Trophoblast cell (in vitro differentiated cells and primary cell): ENCODE results near the gene DKKL1.

ENCODE experiments used
- DNase-seq, 2 donors: peaks; one replicate each; pipeline ENCODE4 v3.0.0-alpha.2; 2016
- H2AFZ ChIP-seq: 2 replicates; pipeline ENCODE4 v1.6.1; 2013; ENCODE audit warnings: low read length, moderate library complexity, mild to moderate bottlenecking; ENCODE audit not compliant: insufficient read depth, poor library complexity
- H2AK5ac ChIP-seq: 2 replicates; pipeline ENCODE4 v1.6.1; 2013; ENCODE audit warnings: mild to moderate bottlenecking, low read length
- H2BK120ac ChIP-seq: 2 replicates; pipeline ENCODE4 v1.6.1; 2013; ENCODE audit warnings: low read length, mild to moderate bottlenecking, moderate library complexity; ENCODE audit not compliant: insufficient read depth, poor library complexity
- H2BK12ac ChIP-seq: 2 replicates; pipeline ENCODE4 v1.6.1; 2013; ENCODE audit warnings: mild to moderate bottlenecking, low read length, moderate library complexity
- H2BK5ac ChIP-seq: 2 replicates; pipeline ENCODE4 v1.6.1; 2013; ENCODE audit warnings: low read length, low read depth, moderate library complexity, mild to moderate bottlenecking; ENCODE audit not compliant: poor library complexity
- H3K14ac ChIP-seq: 2 replicates; pipeline ENCODE4 v1.6.1; 2013; ENCODE audit warnings: mild to moderate bottlenecking, low read length
- H3K18ac ChIP-seq: 2 replicates; pipeline ENCODE4 v1.6.1; 2013; ENCODE audit warnings: mild to moderate bottlenecking, low read length
- H3K23ac ChIP-seq: 2 replicates; pipeline ENCODE4 v1.6.1; 2013; ENCODE audit warnings: low read length
- H3K27ac ChIP-seq: 2 replicates; pipeline ENCODE4 v1.5.1; 2013; ENCODE audit warnings: low read depth, mild to moderate bottlenecking, inconsistent platforms, low read length, moderate library complexity
- H3K27me3 ChIP-seq: 2 replicates; pipeline ENCODE4 v1.6.1; 2013; ENCODE audit warnings: inconsistent platforms, mild to moderate bottlenecking, low read length, moderate library complexity; ENCODE audit not compliant: insufficient read depth
- H3K36me3 ChIP-seq, 2 experiments: 1 replicate in 1 of 2; 2 replicates in 1 of 2; pipeline ENCODE4 v1.6.1; 2013; ENCODE audit warnings: low read length in 2 of 2, mild to moderate bottlenecking in 2 of 2, moderate library complexity in 1 of 2; ENCODE audit not compliant: insufficient read depth in 2 of 2, control insufficient read depth in 1 of 2
- H3K4ac ChIP-seq: 2 replicates; pipeline ENCODE4 v1.6.1; 2013; ENCODE audit warnings: low read depth, mild to moderate bottlenecking, low read length, moderate library complexity
- H3K4me1 ChIP-seq, 2 experiments: 1 replicate in 1 of 2; 2 replicates in 1 of 2; pipeline ENCODE4 v1.6.1; 2013; ENCODE audit warnings: low read length in 2 of 2, mild to moderate bottlenecking in 2 of 2, moderate library complexity in 1 of 2; ENCODE audit not compliant: insufficient read depth in 2 of 2, control insufficient read depth in 1 of 2
- H3K4me2 ChIP-seq: 2 replicates; pipeline ENCODE4 v1.6.1; 2013; ENCODE audit warnings: inconsistent platforms, mild to moderate bottlenecking, low read length, moderate library complexity
- H3K4me3 ChIP-seq: 2 replicates; pipeline ENCODE4 v1.5.1; 2013; ENCODE audit warnings: mild to moderate bottlenecking, low read depth, low read length, inconsistent platforms
- H3K79me1 ChIP-seq: one replicate; pipeline ENCODE4 v1.6.1; 2013; ENCODE audit warnings: low read length
- H3K79me2 ChIP-seq: 2 replicates; pipeline ENCODE4 v1.6.1; 2013; ENCODE audit warnings: low read length, mild to moderate bottlenecking; ENCODE audit not compliant: control insufficient read depth, insufficient read depth, poor library complexity
- H3K9ac ChIP-seq: 2 replicates; pipeline ENCODE4 v1.6.1; 2013; ENCODE audit warnings: mild to moderate bottlenecking, low read length
- H3K9me3 ChIP-seq: 2 replicates; pipeline ENCODE4 v1.6.1; 2013; ENCODE audit warnings: low read depth, mild to moderate bottlenecking, control low read depth, inconsistent platforms, low read length; ENCODE audit not compliant: insufficient read depth
- H4K12ac ChIP-seq: 2 replicates; pipeline ENCODE4 v1.6.1; 2013; ENCODE audit warnings: low read depth, mild to moderate bottlenecking, low read length, moderate library complexity
- H4K8ac ChIP-seq: 2 replicates; pipeline ENCODE4 v1.6.1; 2013; ENCODE audit warnings: low read depth, mild to moderate bottlenecking, low read length, moderate library complexity
- H4K91ac ChIP-seq: one replicate; pipeline ENCODE4 v1.6.1; 2013; ENCODE audit warnings: low read depth, mild to moderate bottlenecking, low read length, moderate library complexity
- WGBS: extraction: QIAGEN DNeasy Blood & Tissue Kit; methylation state at CpG from one replicate; pipeline ENCODE4 v1.1.7; 2013; ENCODE audit warnings: missing lambda C conversion rate; ENCODE audit not compliant: insufficient read length, insufficient coverage; ENCODE audit errors: extremely low coverage; 5-methylcytosine and 5-hydroxymethylcytosine counted together

The DKKL1 gene

GRCh38 chr19:49413348-49413747, 49.7 kb downstream of the DKKL1 start:
- Histone ChIP-seq H2BK12ac (no peak overlapping the region), H2AFZ (no peak overlapping the region), H2AK5ac (no peak overlapping the region), H3K79me1 (no peaks in the 10 kb centered on the region), H3K14ac (no peak overlapping the region), H4K12ac (no peak overlapping the region), H2BK120ac (no peak overlapping the region), H3K4me2 (no peak overlapping the region), H2BK5ac (no peak overlapping the region), H3K27me3 (no peaks in the 10 kb centered on the region), H3K79me2 (no peaks in the 10 kb centered on the region), H3K4me1 (peaks cover 0 to 3% of the 10 kb centered on the region in 2 experiments), H4K91ac (no peak overlapping the region), H4K8ac (no peak overlapping the region), H3K4me3 (no peak overlapping the region), H3K4ac (no peak overlapping the region), H3K9me3 (no peaks in the 10 kb centered on the region), H3K23ac (no peak overlapping the region), H3K9ac (no peak overlapping the region), H3K27ac (no peak overlapping the region), H3K18ac (no peak overlapping the region), H3K36me3 (no peaks in the 10 kb centered on the region)
- no CpG with 5 or more reads among the region's 9 CpGs for WGBS
- no peak for DNase-seq

- H4K12ac ChIP-seq: no peak overlapping the region
- H2BK5ac ChIP-seq: no peak overlapping the region
- no peaks in the 10 kb centered on the region for H3K79me1 ChIP-seq
- H3K18ac ChIP-seq: no peak overlapping the region
- H3K27ac ChIP-seq: no peak overlapping the region
- H3K14ac ChIP-seq: no peak overlapping the region
- no peak overlapping the region for H2BK120ac ChIP-seq
- no peak overlapping the region for H3K4me2 ChIP-seq
- H3K79me2 ChIP-seq: no peaks in the 10 kb centered on the region
- no peak overlapping the region for H2BK12ac ChIP-seq
- no peak overlapping the region for H4K8ac ChIP-seq
- no peaks in the 10 kb centered on the region for H3K27me3 ChIP-seq
- H3K23ac ChIP-seq: no peak overlapping the region
- no peaks in the 10 kb centered on the region for H3K36me3 ChIP-seq
- no peak overlapping the region for H3K4ac ChIP-seq
- no peak for DNase-seq
- no peaks in the 10 kb centered on the region for H3K9me3 ChIP-seq
- H4K91ac ChIP-seq: no peak overlapping the region
- no peak overlapping the region for H3K4me3 ChIP-seq
- no peak overlapping the region for H2AFZ ChIP-seq
- no peak overlapping the region for H3K9ac ChIP-seq
- H3K4me1 ChIP-seq: peaks cover 0 to 3% of the 10 kb centered on the region in 2 experiments
- no peak overlapping the region for H2AK5ac ChIP-seq
- no CpG with 5 or more reads among the region's 3 CpGs for WGBS
These were observed 50.6 kb downstream of the DKKL1 start for GRCh38 chr19:49414256-49414655.

- no CpG with 5 or more reads among the region's 15 CpGs for WGBS
- no peak overlapping the region for H3K9ac ChIP-seq
These were observed 51.6 kb downstream of the DKKL1 start for GRCh38 chr19:49415102-49415809.

GRCh38 chr19:49415810-49416200, 52.1 kb downstream of the DKKL1 start:
- H3K27ac ChIP-seq: no peak overlapping the region
- H3K4ac ChIP-seq: no peak overlapping the region
- no peak overlapping the region for H3K14ac ChIP-seq
- no peak overlapping the region for H4K91ac ChIP-seq
- no peak overlapping the region for H3K18ac ChIP-seq
- peaks cover 7% of the 10 kb centered on the region for H3K27me3 ChIP-seq
- no peak overlapping the region for H4K12ac ChIP-seq
- no peak overlapping the region for H3K9ac ChIP-seq
- H3K23ac ChIP-seq: no peak overlapping the region
- H2AFZ ChIP-seq: no peak overlapping the region
- H3K79me2 ChIP-seq: no peaks in the 10 kb centered on the region
- no peak overlapping the region for H2AK5ac ChIP-seq
- no peak overlapping the region for H2BK120ac ChIP-seq
- no peaks in the 10 kb centered on the region for H3K9me3 ChIP-seq
- H3K4me1 ChIP-seq: peaks cover 0 to 3% of the 10 kb centered on the region in 2 experiments
- H2BK12ac ChIP-seq: no peak overlapping the region
- WGBS: no CpG with 5 or more reads among the region's 2 CpGs
- H3K4me3 ChIP-seq: no peak overlapping the region
- H4K8ac ChIP-seq: no peak overlapping the region
- H3K79me1 ChIP-seq: no peaks in the 10 kb centered on the region
- H2BK5ac ChIP-seq: no peak overlapping the region
- DNase-seq: no peak
- H3K4me2 ChIP-seq: no peak overlapping the region
- H3K36me3 ChIP-seq: no peaks in the 10 kb centered on the region

More at GRCh38 chr19:49415102-49415809, 51.6 kb downstream of the DKKL1 start:
- no peaks in the 10 kb centered on the region for H3K79me2 ChIP-seq
- no peak overlapping the region for H3K4ac ChIP-seq
- no peaks in the 10 kb centered on the region for H3K36me3 ChIP-seq
- peaks cover 0 to 3% of the 10 kb centered on the region in 2 experiments for H3K4me1 ChIP-seq
- no peak overlapping the region for H2AFZ ChIP-seq
- H3K4me3 ChIP-seq: no peak overlapping the region
- H3K18ac ChIP-seq: no peak overlapping the region
- H3K23ac ChIP-seq: no peak overlapping the region
- peaks cover 3% of the 10 kb centered on the region for H3K27me3 ChIP-seq
- no peak overlapping the region for H3K4me2 ChIP-seq
- H4K12ac ChIP-seq: no peak overlapping the region
- H2AK5ac ChIP-seq: no peak overlapping the region
- no peaks in the 10 kb centered on the region for H3K9me3 ChIP-seq
- no peak overlapping the region for H3K14ac ChIP-seq
- DNase-seq: no peak
- no peak overlapping the region for H2BK5ac ChIP-seq
- no peak overlapping the region for H4K91ac ChIP-seq
- no peak overlapping the region for H3K27ac ChIP-seq
- H4K8ac ChIP-seq: no peak overlapping the region
- H2BK12ac ChIP-seq: no peak overlapping the region
- no peak overlapping the region for H2BK120ac ChIP-seq
- H3K79me1 ChIP-seq: no peaks in the 10 kb centered on the region
